CD14-positive monocyte (primary cell): ENCODE data around the gene MYO1A. TPM values are rescaled to one million over a fixed set of nuclear protein-coding genes. Genes with fewer than 3 reads are reported as not detected.

ENCODE experiments used
- DNase-seq, 3 donors: peaks; one replicate each; pipeline ENCODE4 v3.0.0-alpha.2; 2011 to 2022
- H2AFZ ChIP-seq: 2 replicates; pipeline ENCODE4 v1.6.0; 2012; ENCODE audit warnings: mild to moderate bottlenecking, low read depth, low read length, inconsistent platforms; ENCODE audit not compliant: insufficient read depth, poor library complexity, severe bottlenecking
- H3K27ac ChIP-seq, 2 donors: 1 replicate in 1 of 2; 2 replicates in 1 of 2; pipeline ENCODE4 v1.5.1; 2012 to 2013; ENCODE audit warnings: low read length in 2 of 2, control low read depth in 1 of 2, inconsistent platforms in 1 of 2, low read depth in 1 of 2, mild to moderate bottlenecking in 1 of 2
- H3K27me3 ChIP-seq, 2 donors: one replicate each; pipeline versions ENCODE4 v1.6.0 to v1.6.1; 2011 to 2013; ENCODE audit warnings: low read length in 2 of 2; ENCODE audit not compliant: control insufficient read depth in 2 of 2, insufficient read depth in 2 of 2
- H3K36me3 ChIP-seq, 2 donors: replicated peaks in 1 of 2; 1 replicate in 1 of 2; 2 replicates in 1 of 2; pipeline versions ENCODE4 v1.5.1 to v1.6.1; 2012 to 2013; ENCODE audit warnings: low read length in 2 of 2, control low read depth in 1 of 2, inconsistent platforms in 1 of 2, mild to moderate bottlenecking in 1 of 2; ENCODE audit not compliant: insufficient read depth in 2 of 2, control insufficient read depth in 1 of 2
- H3K4me1 ChIP-seq, 2 donors: 1 replicate in 1 of 2; 2 replicates in 1 of 2; pipeline versions ENCODE4 v1.5.1 to v1.6.1; 2012 to 2013; ENCODE audit warnings: low read length in 2 of 2, control low read depth in 1 of 2, inconsistent platforms in 1 of 2, mild to moderate bottlenecking in 1 of 2, moderate library complexity in 1 of 2; ENCODE audit not compliant: insufficient read depth in 2 of 2, control insufficient read depth in 1 of 2
- H3K4me2 ChIP-seq: replicated peaks from 2 replicates; pipeline ENCODE3; 2012; ENCODE audit warnings: low read length, moderate library complexity, mild to moderate bottlenecking; ENCODE audit not compliant: poor library complexity, severe bottlenecking; ENCODE audit errors: extremely low read depth
- H3K4me3 ChIP-seq, 3 experiments: fragments of 200-600 bp in 1 of 3; sonication (generic) in 1 of 3; replicated peaks in 1 of 3; 1 replicate in 2 of 3; 2 replicates in 1 of 3; pipeline ENCODE4 v1.5.1; 2011 to 2013; ENCODE audit warnings: low read length in 3 of 3, mild to moderate bottlenecking in 3 of 3, control low read depth in 2 of 3, low read depth in 2 of 3, inconsistent platforms in 1 of 3, moderate library complexity in 1 of 3
- H3K79me2 ChIP-seq: 2 replicates; pipeline ENCODE4 v1.6.0; 2012; ENCODE audit warnings: mild to moderate bottlenecking, control low read depth, inconsistent platforms, low read length, moderate library complexity; ENCODE audit not compliant: insufficient read depth
- H3K9ac ChIP-seq: 2 replicates; pipeline ENCODE4 v1.6.0; 2017; ENCODE audit warnings: low read length, mild to moderate bottlenecking; ENCODE audit not compliant: insufficient read depth, poor library complexity, severe bottlenecking
- H3K9me3 ChIP-seq, 2 donors: replicated peaks in 1 of 2; 1 replicate in 1 of 2; 2 replicates in 1 of 2; pipeline versions ENCODE4 v1.5.1 to v1.6.1; 2012 to 2013; ENCODE audit warnings: low read length in 2 of 2, control low read depth in 1 of 2; ENCODE audit not compliant: control insufficient read depth in 1 of 2, insufficient read depth in 1 of 2
- H4K20me1 ChIP-seq: 2 replicates; pipeline ENCODE4 v1.6.0; 2012; ENCODE audit warnings: mild to moderate bottlenecking, low read length, control low read depth, moderate library complexity; ENCODE audit not compliant: insufficient read depth
- H3K27ac Mint-ChIP-seq, 7 donors: one replicate each; pipeline ENCODE4 v1.8.0; 2020; ENCODE audit warnings: mild to moderate bottlenecking in 7 of 7, mixed read lengths in 7 of 7, moderate library complexity in 6 of 7, inconsistent platforms in 2 of 7
- H3K27me3 Mint-ChIP-seq, 3 donors: one replicate each; pipeline ENCODE4 v1.8.0; 2021 to 2022; ENCODE audit warnings: low read depth in 3 of 3, mild to moderate bottlenecking in 3 of 3, mixed read lengths in 3 of 3, moderate library complexity in 3 of 3, inconsistent platforms in 1 of 3
- H3K36me3 Mint-ChIP-seq, 2 donors: one replicate each; pipeline ENCODE4 v1.8.0; 2020; ENCODE audit warnings: mixed read lengths in 2 of 2, inconsistent platforms in 1 of 2, mild to moderate bottlenecking in 1 of 2
- H3K4me1 Mint-ChIP-seq: one replicate; pipeline ENCODE4 v1.8.0; 2020; ENCODE audit warnings: mild to moderate bottlenecking, mixed read lengths
- H3K4me3 Mint-ChIP-seq, 2 donors: one replicate each; pipeline ENCODE4 v1.8.0; 2020; ENCODE audit warnings: mild to moderate bottlenecking in 2 of 2, mixed read lengths in 2 of 2, moderate library complexity in 1 of 2
- H3K9me3 Mint-ChIP-seq, 7 donors: one replicate each; pipeline ENCODE4 v1.8.0; 2020 to 2022; ENCODE audit warnings: mixed read lengths in 7 of 7, mild to moderate bottlenecking in 6 of 7, moderate library complexity in 6 of 7, inconsistent platforms in 2 of 7
- CTCF ChIP-seq: fragments of 200-600 bp; IDR thresholded peaks from one replicate; pipeline ENCODE4 v1.8.0; 2022; ENCODE audit warnings: antibody characterized with exemption, mild to moderate bottlenecking
- WGBS: methylation state at CpG from one replicate; pipeline ENCODE4 v1.1.5; 2013; ENCODE audit warnings: missing lambda C conversion rate; ENCODE audit not compliant: insufficient coverage; 5-methylcytosine and 5-hydroxymethylcytosine counted together
- intact Hi-C, 2 donors: fragments of 100-400 bp; cut with micrococcal nuclease; formaldehyde crosslinking; loops; one replicate each; pipeline versions ENCODE4 v1.15.0 to v1.15.1; 2023
- polyA plus RNA-seq, 3 donors: library from polyadenylated mRNA; depleted of rRNA in 1 of 3; unstranded in 2 of 3; stranded (reverse) in 1 of 3; fragments of 300-500 nt in 2 of 3; fragments of >200 nt in 1 of 3; fragmentation: Illumina TruSeq in 2 of 3; gene quantifications; 1 replicate in 2 of 3; 2 replicates in 1 of 3; pipeline ENCODE4 v1.2.3, GENCODE V29; 2012 to 2021

Gene MYO1A
- polyA plus RNA-seq, 3 donors, result 0.22 to 1.7 (median 1.3) TPM

- Histone ChIP-seq H3K79me2 (peaks cover 19% of the 10 kb centered on the region), H3K4me3 (no peak overlapping the region), H3K4me1 (peaks cover 7 to 13% of the 10 kb centered on the region in 2 donors), H3K9me3 (no peaks in the 10 kb centered on the region), H4K20me1 (peaks cover 15% of the 10 kb centered on the region), H3K27ac (no peak overlapping the region), H2AFZ (no peak overlapping the region), H3K4me2 (no peak overlapping the region), H3K36me3 (peaks cover 38 to 63% of the 10 kb centered on the region in 2 donors), H3K27me3 (no peaks in the 10 kb centered on the region), H3K9ac (no peak overlapping the region)
- no peak overlapping the region for H3K4me3 Mint-ChIP-seq
- DNase-seq, result peak; percentile 40 to 63 (median 42)
- peaks cover 16% of the 10 kb centered on the region for H3K4me1 Mint-ChIP-seq
- no peak overlapping the region for H3K27ac Mint-ChIP-seq
- intact Hi-C loops, result loop anchor here (5.0 kb wide), 1 partner anchor 244 kb away; no protein-coding TSS in a partner anchor
- TF ChIP-seq CTCF, result peak; percentile 81
- 45% methylated on average over 11 of the region's 13 CpGs for WGBS
- peaks cover 54 to 66% of the 10 kb centered on the region in 2 donors for H3K36me3 Mint-ChIP-seq
- H3K27me3 Mint-ChIP-seq, result peaks cover 0 to 1% (median 0%) of the 10 kb centered on the region in 3 donors
- no peaks in the 10 kb centered on the region for H3K9me3 Mint-ChIP-seq
Observed at GRCh38 chr12:57001448-57001906, 48.5 kb downstream of the MYO1A start.

DNA sequence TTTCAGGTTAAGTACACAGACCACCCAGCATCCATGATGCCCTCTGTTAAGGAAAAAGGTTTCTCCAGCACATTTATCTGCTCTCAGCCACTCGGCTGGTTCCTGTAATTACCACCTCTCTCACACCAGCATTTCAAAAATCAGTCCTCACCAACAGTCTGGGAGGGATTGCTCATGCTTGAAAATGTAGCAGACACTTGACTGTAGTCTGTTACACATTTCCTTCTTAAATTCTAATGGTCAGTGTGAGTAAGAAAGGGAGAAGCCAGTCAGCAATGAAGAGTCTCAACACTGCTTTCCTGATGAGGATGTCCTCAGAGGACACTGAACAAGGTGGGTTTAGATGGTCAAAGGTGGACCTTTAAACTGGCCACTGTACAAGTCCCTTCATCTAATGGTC lies 49.5 kb downstream of the MYO1A start:
- no peaks in the 10 kb centered on the region for H3K9me3 ChIP-seq
- no peak overlapping the region for H3K9ac ChIP-seq
- WGBS, result no CpG with 5 or more reads among the region's 1 CpG
- peaks cover 2 to 7% of the 10 kb centered on the region in 2 donors for H3K4me1 ChIP-seq
- H3K27me3 ChIP-seq, result no peaks in the 10 kb centered on the region
- Mint-ChIP-seq H3K27ac (no peak overlapping the region), H3K4me1 (peaks cover 10% of the 10 kb centered on the region), H3K9me3 (no peaks in the 10 kb centered on the region), H3K27me3 (peaks cover 0 to 3% (median 0%) of the 10 kb centered on the region in 3 donors), H3K4me3 (no peak overlapping the region), H3K36me3 (peaks cover 56 to 75% of the 10 kb centered on the region in 2 donors)
- peaks cover 15% of the 10 kb centered on the region for H4K20me1 ChIP-seq
- peaks cover 11% of the 10 kb centered on the region for H3K79me2 ChIP-seq
- TF ChIP-seq CTCF, result no peak
- DNase-seq, result no peak
- H2AFZ ChIP-seq, result no peak overlapping the region
- peaks cover 38 to 63% of the 10 kb centered on the region in 2 donors for H3K36me3 ChIP-seq
- H3K4me2 ChIP-seq, result no peak overlapping the region
- H3K27ac ChIP-seq, result no peak overlapping the region
- intact Hi-C loops, result loop anchor here (5.0 kb wide), 1 partner anchor 243 kb away; no protein-coding TSS in a partner anchor
- H3K4me3 ChIP-seq, result no peak overlapping the region
